ENCODE data around the gene ESR2. TPM values are rescaled to one million over a fixed set of nuclear protein-coding genes. Genes with fewer than 3 reads are reported as not detected.
"Not testable (repeated sequence)": the region's sequence is repeated elsewhere in the genome, so short reads cannot be mapped to it uniquely, and the experiment has no call there.

The ESR2 gene
- total RNA-seq, 2 donors from 2014 or later, result 0.29 to 0.42 TPM

DNA sequence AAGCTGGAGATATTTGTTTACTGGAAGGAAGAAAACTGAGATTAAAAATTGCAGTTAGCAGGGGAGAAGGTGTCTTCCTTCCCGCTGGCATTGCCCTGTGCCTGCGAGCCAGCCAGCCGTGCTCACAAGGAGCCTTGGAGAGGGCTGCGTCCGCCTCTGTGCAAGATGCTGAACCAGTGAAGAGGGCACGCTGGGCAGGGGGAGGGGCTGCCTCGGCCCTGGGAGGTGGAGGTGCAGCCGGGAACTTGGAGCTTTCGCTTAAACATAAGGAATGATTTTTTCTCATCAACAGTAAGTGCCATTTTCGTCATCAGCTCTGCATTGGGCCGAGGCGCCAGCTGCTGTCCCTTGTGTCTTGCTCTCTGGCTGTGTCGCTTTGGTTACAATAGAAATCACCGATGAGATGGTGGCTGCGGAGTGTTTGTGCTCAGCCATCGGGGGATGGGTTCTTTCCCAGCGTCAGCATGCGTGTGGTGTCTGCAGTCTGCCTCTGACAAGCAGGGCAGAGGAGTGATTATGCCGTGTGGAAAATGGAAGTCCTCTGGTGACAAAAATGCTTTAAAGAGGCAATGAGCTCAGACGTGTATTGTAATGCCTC is 97.3 kb downstream of the ESR2 start:
- peak; percentile 71 for ATAC-seq
- Mint-ChIP-seq H3K27ac (peak overlapping the region; percentile 98), H3K27me3 (no peaks in the 10 kb centered on the region), H3K4me1 (peaks cover 47% of the 10 kb centered on the region), H3K36me3 (ENCODE audit: low read depth) (peaks cover 5% of the 10 kb centered on the region), H3K4me3 (peak overlapping the region; percentile 85)
- no peaks in the 10 kb centered on the region for H3K9me3 ChIP-seq (ENCODE audit: control insufficient read depth, low read length, poor library complexity, severe bottlenecking)
- no peak for DNase-seq

GRCh38 chr14:64196056-64196455 is 98.1 kb downstream of the ESR2 start:
- Mint-ChIP-seq H3K4me3 (peak overlapping the region; percentile 75), H3K36me3 (ENCODE audit: low read depth) (peaks cover 6% of the 10 kb centered on the region), H3K27me3 (no peaks in the 10 kb centered on the region), H3K4me1 (peaks cover 47% of the 10 kb centered on the region), H3K27ac (peak overlapping the region; percentile 98)
- DNase-seq (no peak), ATAC-seq (no peak)
- no peaks in the 10 kb centered on the region for H3K9me3 ChIP-seq (ENCODE audit: control insufficient read depth, low read length, poor library complexity, severe bottlenecking)

DNA sequence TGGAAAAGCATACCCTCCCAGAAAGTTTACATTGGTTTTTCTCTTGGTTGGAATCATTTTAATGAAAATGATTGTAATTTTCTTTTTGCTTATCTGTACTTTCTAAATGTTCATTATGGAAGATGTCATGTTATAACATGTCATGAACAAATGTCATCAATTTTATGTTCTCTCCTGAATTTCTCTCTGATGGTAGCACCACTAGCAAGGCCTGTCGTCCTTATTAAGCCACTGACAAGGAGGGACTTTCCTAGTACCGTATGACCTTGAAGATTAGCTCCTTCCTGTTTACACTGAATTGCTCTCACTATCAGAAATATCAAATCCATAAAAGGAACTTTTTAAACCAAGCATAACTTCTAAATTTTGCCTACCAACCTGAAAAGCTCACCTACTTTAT is 99.0 kb downstream of the ESR2 start:
- peak overlapping the region; percentile 75 for H3K4me3 Mint-ChIP-seq
- H3K9me3 ChIP-seq (ENCODE audit: control insufficient read depth, low read length, poor library complexity, severe bottlenecking), result no peaks in the 10 kb centered on the region
- peaks cover 6% of the 10 kb centered on the region for H3K36me3 Mint-ChIP-seq (ENCODE audit: low read depth)
- no peaks in the 10 kb centered on the region for H3K27me3 Mint-ChIP-seq
- peaks cover 44% of the 10 kb centered on the region for H3K4me1 Mint-ChIP-seq
- H3K27ac Mint-ChIP-seq, result peak overlapping the region; percentile 98
- peak; percentile 89 for ATAC-seq
- DNase-seq, result no peak

DNA sequence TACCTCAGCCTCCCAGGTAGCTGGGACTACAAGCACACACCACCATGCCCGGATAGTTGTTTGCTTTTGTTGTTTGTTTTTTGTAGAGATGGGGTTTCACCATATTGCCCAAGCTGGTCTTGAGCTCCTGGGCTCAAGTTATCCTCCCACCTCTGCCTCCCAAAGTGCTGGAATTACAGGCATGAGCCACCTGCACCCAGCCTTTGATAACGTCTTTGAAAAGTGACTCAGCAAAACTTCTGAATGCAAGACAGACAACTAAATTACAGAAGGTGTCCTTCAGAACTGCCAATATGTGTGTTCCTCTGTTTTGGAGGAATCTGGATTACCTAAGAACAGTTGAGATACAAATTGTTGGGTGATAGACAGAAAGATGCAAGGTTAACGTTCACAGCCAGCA is 99.8 kb downstream of the ESR2 start:
- H3K4me3 Mint-ChIP-seq, result peak overlapping the region; percentile 75
- ATAC-seq, result no peak
- peaks cover 44% of the 10 kb centered on the region for H3K4me1 Mint-ChIP-seq
- peak overlapping the region; percentile 98 for H3K27ac Mint-ChIP-seq
- peaks cover 6% of the 10 kb centered on the region for H3K36me3 Mint-ChIP-seq (ENCODE audit: low read depth)
- DNase-seq, result no peak
- no peaks in the 10 kb centered on the region for H3K9me3 ChIP-seq (ENCODE audit: control insufficient read depth, low read length, poor library complexity, severe bottlenecking)
- no peaks in the 10 kb centered on the region for H3K27me3 Mint-ChIP-seq

- DNase-seq (no peak), ATAC-seq (no peak)
- Mint-ChIP-seq H3K4me1 (peaks cover 40% of the 10 kb centered on the region), H3K4me3 (no peak overlapping the region), H3K36me3 (ENCODE audit: low read depth) (peaks cover 6% of the 10 kb centered on the region), H3K27ac (peak overlapping the region; percentile 98), H3K27me3 (no peaks in the 10 kb centered on the region)
- H3K9me3 ChIP-seq (ENCODE audit: control insufficient read depth, low read length, poor library complexity, severe bottlenecking), result no peaks in the 10 kb centered on the region
Measured at GRCh38 chr14:64193821-64194220, 100.3 kb downstream of the ESR2 start.

GRCh38 chr14:64191756-64192155 is 102.4 kb downstream of the ESR2 start:
- no peaks in the 10 kb centered on the region for H3K9me3 ChIP-seq (ENCODE audit: control insufficient read depth, low read length, poor library complexity, severe bottlenecking)
- Mint-ChIP-seq H3K4me3 (no peak overlapping the region), H3K27ac (peak overlapping the region; percentile 98), H3K27me3 (no peaks in the 10 kb centered on the region), H3K36me3 (ENCODE audit: low read depth) (peaks cover 7% of the 10 kb centered on the region), H3K4me1 (peaks cover 34% of the 10 kb centered on the region)
- DNase-seq, result no peak
- no peak for ATAC-seq

- Mint-ChIP-seq H3K27ac (peak overlapping the region; percentile 21), H3K4me1 (peaks cover 32% of the 10 kb centered on the region), H3K36me3 (ENCODE audit: low read depth) (peaks cover 9% of the 10 kb centered on the region), H3K4me3 (no peak overlapping the region), H3K27me3 (no peaks in the 10 kb centered on the region)
- H3K9me3 ChIP-seq (ENCODE audit: control insufficient read depth, low read length, poor library complexity, severe bottlenecking), result no peaks in the 10 kb centered on the region
- no peak for DNase-seq
- ATAC-seq, result no peak
Measured at GRCh38 chr14:64190974-64191502, 103.1 kb downstream of the ESR2 start.

GRCh38 chr14:64187331-64187730 is 106.8 kb downstream of the ESR2 start:
- ATAC-seq (no peak), DNase-seq (no peak)
- H3K4me3 Mint-ChIP-seq, result no peak overlapping the region
- H3K27ac Mint-ChIP-seq, result no peak overlapping the region
- no peaks in the 10 kb centered on the region for H3K9me3 ChIP-seq (ENCODE audit: control insufficient read depth, low read length, poor library complexity, severe bottlenecking)
- H3K4me1 Mint-ChIP-seq, result peaks cover 6% of the 10 kb centered on the region
- H3K27me3 Mint-ChIP-seq, result no peaks in the 10 kb centered on the region
- H3K36me3 Mint-ChIP-seq (ENCODE audit: low read depth), result peaks cover 12% of the 10 kb centered on the region

DNA sequence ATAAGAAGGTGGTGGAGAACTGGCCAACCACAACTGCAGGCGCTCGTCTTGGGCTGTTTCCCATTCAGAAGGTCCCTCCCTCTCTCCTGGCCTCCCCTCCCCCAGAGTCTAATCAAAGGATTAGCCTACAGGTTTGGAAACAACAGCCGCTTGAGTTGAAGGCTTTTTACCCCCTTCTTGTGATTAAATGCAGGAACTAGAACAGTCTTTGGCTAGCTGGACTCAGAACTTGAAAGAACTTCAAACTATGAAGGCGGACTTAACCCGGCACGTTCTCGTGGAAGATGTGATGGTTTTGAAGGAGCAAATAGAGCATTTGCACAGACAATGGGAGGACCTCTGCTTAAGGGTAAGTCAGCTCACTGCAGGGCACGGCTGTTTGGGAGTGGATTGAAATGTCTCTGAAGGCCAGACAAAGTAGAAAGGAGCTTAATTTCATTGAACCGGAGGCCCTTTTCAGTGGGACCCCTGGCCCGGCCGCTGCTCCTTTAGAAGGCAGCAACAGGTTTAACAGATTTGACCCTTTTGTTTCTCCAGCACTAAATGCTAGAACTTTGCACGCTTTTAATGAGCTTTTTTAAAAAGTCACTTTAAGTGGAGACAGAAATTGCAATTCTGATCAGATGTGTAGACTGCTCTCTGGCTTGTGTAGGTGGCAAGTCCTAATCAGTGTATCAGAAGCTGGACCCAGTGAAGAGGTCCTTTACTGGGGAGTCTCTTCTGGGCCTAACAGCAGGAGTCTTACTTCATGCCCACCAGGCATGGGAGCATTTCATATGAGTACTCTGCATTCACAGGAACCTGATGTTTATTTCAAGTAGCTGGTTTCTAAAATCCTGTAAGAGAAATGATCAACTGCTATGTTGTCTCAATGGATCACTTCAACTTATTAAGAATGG is 107.7 kb downstream of the ESR2 start:
- ATAC-seq (no peak), DNase-seq (no peak)
- H3K27me3 Mint-ChIP-seq, result no peaks in the 10 kb centered on the region
- H3K27ac Mint-ChIP-seq, result peak overlapping the region; percentile 69
- H3K36me3 Mint-ChIP-seq (ENCODE audit: low read depth), result peaks cover 12% of the 10 kb centered on the region
- no peak overlapping the region for H3K4me3 Mint-ChIP-seq
- H3K9me3 ChIP-seq (ENCODE audit: control insufficient read depth, low read length, poor library complexity, severe bottlenecking), result no peaks in the 10 kb centered on the region
- H3K4me1 Mint-ChIP-seq, result peaks cover 2% of the 10 kb centered on the region

DNA sequence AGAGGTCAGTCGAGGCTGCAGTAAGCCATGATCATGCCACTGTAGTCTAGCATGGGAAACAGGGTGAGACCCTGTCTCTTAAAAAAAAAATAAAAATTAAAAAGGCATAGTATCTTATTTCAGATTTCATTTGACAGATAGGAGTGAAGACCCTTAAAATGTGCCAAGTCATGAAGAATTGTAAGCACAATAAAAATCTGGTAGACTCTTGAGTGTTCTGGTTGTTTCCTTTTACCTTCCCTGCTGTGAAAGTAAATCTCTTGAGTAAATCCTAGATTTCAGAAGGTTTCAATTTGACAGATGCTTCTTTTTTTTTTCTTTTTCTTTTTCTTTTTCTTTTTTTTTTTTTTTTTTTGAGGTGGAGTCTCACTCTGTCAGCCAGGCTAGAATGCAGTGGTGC is 109.0 kb downstream of the ESR2 start:
- Mint-ChIP-seq H3K36me3 (ENCODE audit: low read depth) (peaks cover 12% of the 10 kb centered on the region), H3K27me3 (no peaks in the 10 kb centered on the region), H3K4me1 (peaks cover 2% of the 10 kb centered on the region), H3K27ac (no peak overlapping the region), H3K4me3 (no peak overlapping the region)
- H3K9me3 ChIP-seq (ENCODE audit: control insufficient read depth, low read length, poor library complexity, severe bottlenecking), result no peaks in the 10 kb centered on the region
- ATAC-seq, result no peak
- DNase-seq, result no peak

GRCh38 chr14:64184103-64184729 is 110.0 kb downstream of the ESR2 start:
- H3K9me3 ChIP-seq (ENCODE audit: control insufficient read depth, low read length, poor library complexity, severe bottlenecking), result no peaks in the 10 kb centered on the region
- no peak for ATAC-seq
- Mint-ChIP-seq H3K27me3 (no peaks in the 10 kb centered on the region), H3K4me1 (peaks cover 2% of the 10 kb centered on the region), H3K36me3 (ENCODE audit: low read depth) (peaks cover 14% of the 10 kb centered on the region), H3K27ac (peak overlapping the region; percentile 21), H3K4me3 (no peak overlapping the region)
- DNase-seq, result no peak

- not testable (repeated sequence) for DNase-seq; H3K36me3 Mint-ChIP-seq (ENCODE audit: low read depth); H3K4me3 Mint-ChIP-seq; H3K9me3 ChIP-seq (ENCODE audit: control insufficient read depth, low read length, poor library complexity, severe bottlenecking); H3K27ac Mint-ChIP-seq; ATAC-seq; H3K4me1 Mint-ChIP-seq; H3K27me3 Mint-ChIP-seq
Measured at GRCh38 chr14:64182908-64183307, 111.3 kb downstream of the ESR2 start.

- no peaks in the 10 kb centered on the region for H3K9me3 ChIP-seq (ENCODE audit: control insufficient read depth, low read length, poor library complexity, severe bottlenecking)
- peaks cover 7% of the 10 kb centered on the region for H3K4me1 Mint-ChIP-seq
- peaks cover 11% of the 10 kb centered on the region for H3K36me3 Mint-ChIP-seq (ENCODE audit: low read depth)
- no peaks in the 10 kb centered on the region for H3K27me3 Mint-ChIP-seq
- H3K27ac Mint-ChIP-seq, result no peak overlapping the region
- no peak overlapping the region for H3K4me3 Mint-ChIP-seq
- ATAC-seq (no peak), DNase-seq (no peak)
Measured at GRCh38 chr14:64178814-64179213, 115.4 kb downstream of the ESR2 start.
